ENCODE data around the gene PPP5C.

GRCh38 chr19:46386996-46387712 is 40.3 kb downstream of the PPP5C start:
- no peak for TF ChIP-seq CTCF (IDR thresholded peaks at IDR 0.05)
- no peak for TF ChIP-seq POLR2A (IDR thresholded peaks at IDR 0.05; ENCODE audit: low read depth)
- TF ChIP-seq POLR2AphosphoS5 (IDR thresholded peaks at IDR 0.05): no peak
